GM21529 (cell line): ENCODE results near the gene SFXN2.
"Not testable (repeated sequence)": the region's sequence is repeated elsewhere in the genome, so short reads cannot be mapped to it uniquely, and the experiment has no call there.

Experiments
- ATAC-seq: cut with Tn5 transposase; IDR thresholded peaks from one replicate; pipeline ENCODE4 v1.9.1; 2021; ENCODE audit not compliant: unreplicated experiment

The SFXN2 gene, protein sequence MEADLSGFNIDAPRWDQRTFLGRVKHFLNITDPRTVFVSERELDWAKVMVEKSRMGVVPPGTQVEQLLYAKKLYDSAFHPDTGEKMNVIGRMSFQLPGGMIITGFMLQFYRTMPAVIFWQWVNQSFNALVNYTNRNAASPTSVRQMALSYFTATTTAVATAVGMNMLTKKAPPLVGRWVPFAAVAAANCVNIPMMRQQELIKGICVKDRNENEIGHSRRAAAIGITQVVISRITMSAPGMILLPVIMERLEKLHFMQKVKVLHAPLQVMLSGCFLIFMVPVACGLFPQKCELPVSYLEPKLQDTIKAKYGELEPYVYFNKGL

DNA sequence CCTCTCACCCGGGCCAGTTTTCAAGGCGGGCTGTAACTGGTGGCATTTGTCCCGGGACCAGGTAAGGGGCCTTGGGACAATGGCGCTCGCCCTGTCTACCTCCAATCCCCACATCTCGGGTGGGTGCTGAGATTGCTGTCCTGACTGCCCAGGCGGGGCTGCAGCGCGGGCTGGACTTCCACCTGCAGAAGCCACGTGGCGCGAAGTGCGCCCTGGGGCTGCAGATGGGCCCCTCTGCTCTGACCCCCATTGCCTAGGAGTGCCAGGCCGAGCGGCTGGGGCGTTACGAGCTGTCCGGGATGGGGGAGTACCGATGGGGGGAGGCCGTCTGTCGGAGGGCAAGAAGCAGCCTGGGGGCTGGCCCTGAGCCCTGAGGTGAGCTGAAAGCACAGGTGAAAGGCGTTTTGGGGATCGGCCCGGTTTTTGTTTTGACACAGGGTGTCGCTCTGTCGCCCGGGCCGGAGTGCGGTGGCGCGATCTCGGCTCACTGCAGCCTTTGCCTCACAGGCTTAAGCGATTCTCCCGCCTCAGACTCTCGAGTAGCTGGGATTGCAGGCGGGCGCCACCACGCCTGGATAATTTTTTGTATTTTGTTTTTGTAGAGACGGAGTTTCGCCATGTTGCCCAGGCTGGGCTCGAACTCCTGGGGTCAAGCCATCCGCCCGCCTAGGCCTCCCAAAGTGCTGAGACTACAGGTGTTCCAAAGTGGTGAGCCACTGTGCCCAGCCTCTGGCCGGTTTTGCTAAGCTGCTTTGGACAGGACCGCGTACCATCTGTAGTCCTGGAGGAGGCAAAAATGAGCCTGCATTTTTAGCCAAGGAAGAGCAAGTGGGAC lies at the start of gene SFXN2:
TSS of gene SFXN2 (plus strand) at position 16 of the 835 bp plus-strand sequence. CDS start 12,001 bp downstream, outside the sequence.
- ATAC-seq = peak; percentile 19

DNA sequence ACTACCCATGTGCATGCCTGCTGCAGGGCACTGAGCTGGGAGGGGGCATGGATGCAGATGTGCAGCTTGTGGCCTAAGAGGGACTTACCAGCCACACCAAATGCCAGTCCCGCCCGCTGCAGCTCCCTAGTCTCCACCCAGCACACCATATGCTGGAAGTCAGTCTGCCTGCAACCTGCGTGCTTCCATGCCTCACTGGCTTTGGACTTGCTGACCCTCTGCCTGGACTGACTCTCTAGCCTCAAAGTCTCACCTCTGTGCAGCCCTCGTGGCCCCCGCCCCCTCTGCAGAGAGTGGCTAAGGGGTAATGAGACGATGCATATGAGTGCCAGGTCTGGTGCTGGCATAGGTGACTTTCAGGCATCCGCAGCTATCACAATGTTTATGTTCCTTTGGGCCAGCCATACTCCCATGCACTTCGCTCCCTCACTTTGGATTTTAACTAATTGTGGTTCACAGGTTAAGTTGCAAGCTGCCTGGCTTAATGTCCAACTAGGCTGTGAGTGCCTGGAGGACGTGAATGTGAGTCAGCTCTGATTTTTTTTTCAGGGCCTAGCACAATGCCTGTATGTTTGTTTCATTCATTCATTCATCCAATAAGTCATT lies 48.4 kb upstream of the SFXN2 start:
- no peak for ATAC-seq

DNA sequence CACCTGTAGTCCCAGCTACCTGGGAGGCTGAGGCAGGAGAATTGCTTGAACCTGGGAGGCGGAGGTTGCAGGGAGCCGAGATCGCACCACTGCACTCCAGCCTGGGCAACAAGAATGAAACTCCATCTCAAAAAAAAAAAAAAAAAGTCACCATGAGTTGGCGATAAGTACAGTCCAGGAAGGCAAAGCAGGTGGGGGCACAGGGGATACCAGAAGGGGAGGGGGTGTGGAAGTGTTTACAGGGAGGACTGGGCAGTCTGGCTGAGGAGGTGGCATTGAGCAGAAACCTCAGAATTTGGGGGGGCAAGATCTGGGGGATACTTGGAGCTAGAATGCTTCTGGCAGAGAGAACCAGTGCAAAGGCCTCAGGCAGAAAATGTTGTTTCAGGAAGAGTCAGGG lies 47.0 kb upstream of the SFXN2 start:
- not testable (repeated sequence) for ATAC-seq

DNA sequence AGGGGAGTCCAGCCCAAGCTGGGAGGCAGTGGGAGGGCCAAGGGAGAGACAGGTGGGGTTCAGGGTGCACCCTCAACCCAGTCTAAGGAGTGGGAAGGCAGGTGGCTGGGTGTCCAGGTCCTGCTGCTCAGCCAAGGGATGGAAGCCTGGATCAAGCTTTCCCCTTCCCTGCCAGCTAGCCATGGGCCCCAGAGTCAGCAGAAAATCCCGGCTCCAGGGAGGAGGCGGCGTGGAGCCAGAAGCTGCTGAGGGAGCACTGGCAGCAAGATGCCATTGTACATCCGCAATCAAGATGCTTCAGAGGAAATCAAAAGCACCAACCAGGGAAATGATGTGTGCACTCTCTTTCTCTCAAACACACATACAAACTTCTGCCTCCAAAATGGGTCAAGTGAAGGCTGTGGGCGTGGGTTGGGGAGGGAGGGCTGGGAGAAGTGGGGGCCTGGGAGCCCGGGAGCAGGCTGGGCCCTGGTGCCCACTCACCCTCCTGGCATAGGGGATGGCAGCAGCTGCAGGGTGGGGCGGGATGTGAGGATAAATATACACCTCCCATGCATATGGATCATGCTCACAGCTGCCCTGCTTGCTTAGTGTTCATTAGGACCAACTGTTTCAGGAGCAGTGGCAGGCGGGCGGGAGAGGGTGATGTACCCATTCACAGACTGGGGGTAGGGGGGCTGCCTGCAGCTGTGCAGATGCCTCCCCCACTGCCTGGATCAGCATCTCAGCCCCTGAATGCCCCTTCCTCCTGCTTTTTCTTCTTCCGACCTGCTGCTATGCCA lies 45.9 kb upstream of the SFXN2 start:
- no peak for ATAC-seq

DNA sequence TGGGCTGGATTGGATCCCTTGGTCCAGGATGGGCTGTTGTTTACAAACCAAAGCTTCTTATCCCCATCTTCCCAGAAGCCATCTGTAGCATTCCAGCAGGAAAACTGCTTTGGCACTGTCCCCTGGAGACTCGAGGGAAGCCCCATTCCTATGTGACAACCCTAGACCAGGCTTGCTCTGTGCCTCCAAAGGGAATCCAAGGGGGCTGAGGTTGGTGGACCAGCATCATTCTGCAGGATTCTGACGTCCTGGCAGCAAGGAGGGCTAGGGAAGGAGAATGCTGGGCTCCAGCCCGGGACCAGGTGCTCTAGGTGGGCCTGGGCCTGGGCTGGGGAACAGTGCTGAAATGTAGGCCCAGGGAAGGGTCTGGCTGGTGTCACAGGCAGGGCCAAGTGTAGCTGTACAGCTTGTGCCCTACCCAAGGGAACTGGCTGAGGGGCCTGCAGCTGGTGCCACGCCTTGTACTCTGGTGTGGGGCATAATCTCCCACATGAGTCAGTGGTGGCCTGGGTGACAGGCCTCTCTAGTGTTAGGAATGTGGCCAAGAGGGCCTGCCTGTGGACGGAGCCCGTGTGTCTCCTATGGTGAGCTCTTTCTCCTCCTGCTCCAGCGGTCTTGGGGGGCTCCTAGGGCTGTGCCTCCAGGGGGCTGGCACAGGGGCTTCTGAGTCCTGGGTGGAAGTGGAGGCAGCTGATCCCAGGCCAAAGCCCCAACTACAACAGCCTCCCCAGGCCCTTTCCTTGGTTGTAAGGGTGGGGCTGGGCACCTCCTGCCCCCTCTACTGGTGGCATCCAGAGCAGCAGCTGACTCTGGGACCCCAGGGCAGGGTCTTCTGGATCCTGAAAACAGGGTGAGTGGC lies 45.0 kb upstream of the SFXN2 start:
- no peak for ATAC-seq

DNA sequence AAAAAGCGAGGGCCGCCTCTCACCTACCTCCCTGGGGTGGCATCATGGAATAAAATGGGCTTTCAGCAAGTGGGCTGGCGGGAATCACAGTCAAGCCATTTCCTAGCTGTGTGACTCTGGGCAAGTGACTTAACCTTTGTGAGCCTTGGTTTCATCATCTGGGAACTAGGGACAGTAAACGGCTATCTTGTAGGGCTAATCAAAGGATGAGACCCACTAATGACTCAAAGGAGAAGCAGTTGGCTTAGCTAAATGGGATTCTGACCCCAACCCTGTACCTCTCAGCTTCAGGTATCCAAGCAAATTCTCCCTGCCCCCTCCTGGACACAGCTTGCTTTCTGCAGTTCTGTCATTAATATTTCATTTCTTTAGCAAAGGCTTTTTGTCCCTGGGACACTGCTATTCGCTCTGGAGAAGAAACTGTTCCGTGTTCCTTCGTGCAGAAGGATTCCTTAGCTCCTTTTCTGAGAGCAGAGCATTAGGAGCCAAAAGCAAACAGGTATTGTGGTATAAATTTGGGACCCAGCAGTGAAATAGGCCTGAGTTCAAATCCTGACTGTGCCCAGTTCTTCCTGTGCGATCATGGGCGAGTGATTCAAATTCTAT lies 44.3 kb upstream of the SFXN2 start:
- ATAC-seq = no peak

DNA sequence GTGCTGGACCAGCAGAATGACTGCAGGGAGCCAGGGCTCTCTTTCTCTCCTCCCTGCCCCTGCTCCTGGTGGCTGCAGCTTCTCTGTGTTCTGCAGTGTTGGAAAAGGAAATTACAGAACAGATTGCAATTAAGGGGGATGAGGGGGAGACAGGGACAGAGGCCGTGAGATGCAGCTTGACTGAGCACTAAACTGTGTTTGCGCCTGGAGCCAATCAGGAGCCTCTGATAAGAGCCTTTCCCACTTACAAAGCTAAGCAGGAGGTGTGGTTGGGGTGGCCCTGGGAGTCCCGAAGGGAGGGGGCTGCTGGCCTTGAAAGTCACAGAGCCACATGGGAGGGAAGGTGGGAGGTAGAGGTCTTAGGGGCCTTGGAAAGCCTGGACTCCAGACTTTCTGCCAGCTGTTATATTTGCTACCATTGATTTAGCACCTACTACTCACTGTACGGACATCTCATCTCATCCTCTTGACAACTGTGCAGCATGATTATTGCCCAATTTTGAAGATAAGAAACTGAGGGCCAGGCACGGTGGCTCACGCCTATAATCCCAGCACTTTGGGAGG lies 43.5 kb upstream of the SFXN2 start:
- ATAC-seq = no peak

DNA sequence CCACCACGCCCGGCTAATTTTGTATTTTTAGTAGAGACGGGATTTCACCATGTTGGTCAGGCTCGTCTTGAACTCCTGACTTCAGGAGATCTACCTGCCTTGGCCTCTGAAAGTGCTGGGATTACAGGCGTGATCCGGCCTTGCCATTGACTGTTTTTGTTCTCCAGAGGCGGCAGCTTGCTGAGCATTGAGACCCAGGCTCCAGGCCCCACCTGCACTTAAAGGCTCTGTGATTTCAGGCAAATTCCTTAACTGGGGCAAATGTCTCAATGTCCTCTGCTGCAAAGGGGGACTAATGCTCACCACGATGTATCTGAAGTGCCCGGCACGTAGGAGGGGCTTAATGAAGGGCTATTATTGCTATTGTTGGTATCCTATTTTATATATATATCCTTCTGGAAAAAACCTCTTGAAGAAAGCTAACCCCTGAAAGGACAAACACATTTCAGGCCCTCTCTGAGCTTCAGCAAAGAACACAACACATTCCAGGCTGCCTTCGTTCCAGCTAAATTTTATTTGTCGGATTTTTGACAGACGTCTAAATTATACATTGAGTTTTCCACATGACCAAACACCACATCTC lies 41.1 kb upstream of the SFXN2 start:
- no peak for ATAC-seq

DNA sequence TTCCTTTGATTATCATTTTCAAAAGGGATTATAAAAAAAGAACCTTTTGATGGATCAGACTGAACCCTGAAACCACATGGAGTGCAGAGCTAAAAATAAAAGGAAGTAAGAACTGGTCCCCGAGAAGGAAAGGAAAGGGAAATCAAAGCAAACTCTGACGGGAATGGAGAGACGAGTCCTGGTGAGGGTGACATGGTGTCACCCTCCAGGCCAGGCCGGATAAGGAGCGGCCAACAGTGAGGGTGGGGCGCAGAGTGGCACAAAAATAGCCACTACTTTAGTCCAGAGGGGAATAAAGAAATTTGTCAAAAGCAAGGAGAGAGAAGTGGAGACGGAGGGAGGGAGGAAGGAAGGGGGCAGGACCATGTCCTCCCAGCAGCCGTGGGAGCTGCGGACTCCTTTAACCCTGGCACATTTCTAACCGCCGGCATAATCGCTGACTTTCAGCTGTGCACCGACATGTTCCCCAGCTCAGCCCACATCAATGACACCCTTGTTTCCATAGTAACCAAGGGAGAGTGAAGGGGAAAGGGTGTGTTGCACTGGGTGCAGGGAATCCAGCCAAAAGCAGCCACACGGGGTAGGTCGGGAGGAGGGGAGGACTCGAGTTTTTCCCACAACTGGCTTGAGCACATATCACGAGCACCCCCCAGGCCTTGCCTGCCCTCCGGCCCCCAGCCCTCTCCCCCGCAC lies 40.5 kb upstream of the SFXN2 start:
- ATAC-seq = no peak

DNA sequence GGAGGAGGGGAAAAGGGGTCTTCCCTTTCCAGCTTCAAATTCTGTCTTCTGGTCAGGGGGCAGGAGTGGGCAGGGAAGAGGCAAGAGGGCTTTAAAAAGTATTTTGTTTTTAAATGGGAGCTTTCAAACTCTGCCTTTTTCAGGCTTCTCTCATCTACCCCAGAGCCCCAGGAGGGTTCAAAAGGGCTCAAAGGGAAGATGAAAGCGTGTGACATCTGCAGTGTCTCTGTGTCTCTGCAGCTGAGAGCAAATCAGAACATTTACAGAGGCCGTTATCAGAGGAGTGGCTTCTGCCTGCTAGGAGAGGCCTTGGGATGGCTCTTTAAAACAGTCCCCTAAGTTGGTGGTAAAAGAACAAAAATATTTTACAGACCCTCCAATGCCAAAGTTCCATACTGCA lies 39.9 kb upstream of the SFXN2 start:
- ATAC-seq = no peak

DNA sequence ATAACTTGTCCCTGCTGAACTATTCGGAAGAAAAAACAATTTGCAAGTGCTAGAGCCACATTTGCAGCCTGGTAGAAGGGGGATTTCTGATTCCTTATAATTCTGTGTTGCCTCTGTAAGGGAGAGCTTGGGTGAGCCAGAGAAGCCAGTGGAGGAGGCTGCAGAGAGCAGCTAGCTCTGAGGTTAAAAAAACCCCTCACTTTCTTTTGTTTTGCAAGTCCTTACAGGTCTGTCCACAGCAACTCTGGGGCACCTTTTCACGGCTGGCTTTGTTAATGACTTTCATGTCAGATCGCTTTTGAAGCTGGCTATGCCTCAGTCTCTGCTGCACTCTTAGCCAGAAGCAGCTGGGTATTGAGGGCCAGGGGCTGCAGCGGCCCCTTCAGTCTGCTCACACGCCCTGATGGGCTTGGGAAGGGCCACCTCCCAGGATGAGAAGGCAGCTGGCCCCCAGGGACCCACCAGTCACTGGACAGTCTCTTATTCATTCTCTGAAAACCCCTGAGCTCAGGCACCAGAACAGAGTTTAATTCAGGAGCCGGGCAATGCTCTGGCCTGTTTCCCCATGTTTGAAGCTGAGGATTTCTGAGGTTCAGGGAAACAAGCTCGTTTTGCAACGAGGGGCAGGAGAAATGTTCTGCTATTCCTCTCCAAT lies 39.3 kb upstream of the SFXN2 start:
- ATAC-seq = no peak

DNA sequence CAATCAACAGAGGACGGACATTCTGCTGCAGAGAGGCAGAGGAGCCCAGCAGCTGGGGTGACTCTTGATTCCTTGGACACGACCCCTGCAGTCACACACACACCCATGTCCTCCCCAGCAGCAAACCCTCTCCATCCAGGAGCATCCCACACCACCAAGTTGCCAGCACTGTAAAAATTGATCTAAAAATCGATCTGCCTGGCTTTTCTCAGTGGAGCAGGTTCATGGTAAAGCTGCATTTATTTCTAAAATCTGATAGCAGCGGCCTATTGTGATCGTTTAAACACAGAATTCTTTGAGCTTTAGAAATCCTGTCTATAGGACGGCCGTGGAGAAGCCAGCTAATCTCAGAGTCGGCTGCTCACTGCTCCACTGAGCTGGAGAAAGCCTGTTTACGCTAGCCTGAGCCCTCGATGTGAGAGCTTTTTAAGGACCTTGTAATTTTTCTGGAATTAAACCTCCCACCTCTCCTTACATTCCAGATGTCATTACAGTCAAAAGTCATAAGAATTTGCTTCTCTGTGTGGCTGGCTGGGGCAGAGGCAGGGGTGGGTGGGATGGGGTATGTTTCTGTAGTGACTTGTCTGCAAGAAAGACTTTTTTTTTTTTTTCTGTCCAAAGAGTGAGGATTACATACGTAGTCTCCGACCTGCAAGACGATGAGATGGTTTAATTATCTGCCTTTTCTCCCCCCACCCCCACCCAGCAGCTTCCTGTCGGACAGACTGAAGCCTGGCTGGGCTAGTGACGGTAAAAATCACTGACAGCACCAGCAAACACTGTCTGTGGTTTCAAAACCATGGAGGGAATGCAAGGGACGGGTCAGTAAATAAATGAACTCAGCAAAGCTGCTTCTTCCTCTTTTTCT lies 38.5 kb upstream of the SFXN2 start:
- ATAC-seq = no peak

DNA sequence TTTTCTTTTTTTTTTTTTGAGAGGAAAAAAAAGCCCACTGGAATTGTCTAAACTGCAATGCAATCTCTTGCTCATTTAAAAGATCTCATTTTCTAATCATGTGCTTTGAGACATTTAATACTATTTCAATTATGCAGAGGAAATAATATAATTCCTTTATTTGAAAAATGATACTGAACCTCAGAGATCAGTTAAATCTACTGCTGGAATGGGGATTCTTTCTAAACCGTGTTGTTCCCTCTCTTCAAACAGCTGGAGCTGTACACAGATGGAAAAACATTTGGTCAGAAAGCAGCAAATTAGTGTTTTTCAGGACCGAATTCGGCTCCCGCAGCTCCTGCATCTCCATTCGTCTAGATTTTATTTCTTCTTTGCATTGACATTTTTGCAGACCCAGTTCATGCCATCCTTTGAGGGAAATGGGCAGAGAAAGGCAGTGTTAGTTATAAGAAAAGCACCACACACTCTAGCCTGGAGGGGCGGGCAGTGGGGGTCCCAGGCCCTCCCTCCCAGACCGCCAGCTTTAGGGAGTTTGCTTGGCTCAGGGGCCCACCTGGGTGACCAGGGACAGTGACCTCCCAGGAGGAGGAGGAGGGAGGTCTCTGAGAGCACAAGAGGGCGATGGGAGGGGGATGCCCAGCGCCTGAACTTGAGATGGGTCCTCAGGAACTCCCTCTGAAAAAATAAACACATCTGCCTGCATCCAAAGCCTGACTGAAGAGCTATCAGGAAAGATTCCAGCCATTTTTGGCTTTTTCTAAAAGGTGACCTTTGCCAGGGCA lies 37.7 kb upstream of the SFXN2 start:
- no peak for ATAC-seq

DNA sequence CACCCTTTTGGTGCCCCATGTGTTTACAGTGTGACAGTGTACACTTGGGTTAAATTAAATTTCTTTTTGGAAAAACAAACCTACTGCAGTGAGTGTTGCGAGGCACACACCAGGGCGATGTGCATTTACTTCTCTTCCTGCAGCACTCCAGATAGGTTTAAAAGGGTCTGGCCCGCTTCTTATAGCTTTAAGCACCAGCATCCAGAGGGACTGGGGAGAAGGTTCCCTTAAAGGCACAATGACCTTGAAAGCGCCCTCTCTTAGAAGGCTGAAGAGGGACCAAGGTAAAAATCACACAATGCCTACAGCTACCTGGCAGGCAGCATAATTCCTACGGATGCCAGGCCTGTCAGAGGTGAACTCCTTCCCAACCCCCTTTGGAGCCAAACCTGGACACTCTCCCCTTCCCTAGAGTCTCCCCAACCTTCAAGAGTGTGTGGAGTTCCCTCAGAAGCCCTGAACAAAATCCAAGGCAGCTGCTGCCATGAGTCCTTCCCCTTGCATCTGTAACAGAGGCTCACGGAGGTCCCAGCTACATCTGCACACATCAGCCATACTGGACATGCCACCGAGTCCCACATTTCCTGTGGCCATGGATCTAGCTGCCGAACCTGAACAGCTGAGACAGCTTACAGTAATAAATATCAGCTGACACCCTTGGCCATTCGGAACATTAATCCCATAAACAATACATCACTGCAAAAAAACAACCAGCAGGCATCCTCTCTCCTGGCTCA lies 36.9 kb upstream of the SFXN2 start:
- ATAC-seq = no peak

DNA sequence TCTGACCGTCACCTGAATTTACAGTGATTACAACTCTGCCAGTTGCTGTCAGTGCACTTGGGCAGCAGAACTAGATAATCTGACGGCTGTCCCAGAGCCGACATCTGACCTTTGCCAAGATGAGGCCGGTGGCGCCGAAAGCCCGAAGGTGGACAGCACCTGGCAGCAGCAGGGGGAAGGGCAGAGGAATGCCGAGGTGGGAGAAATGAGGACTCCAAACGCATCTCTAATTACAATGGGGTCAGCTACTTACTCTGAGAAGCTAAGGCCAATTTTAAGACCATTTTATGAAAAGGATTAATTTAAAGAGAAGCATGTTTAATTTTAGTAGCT lies 36.4 kb upstream of the SFXN2 start:
- ATAC-seq = no peak

DNA sequence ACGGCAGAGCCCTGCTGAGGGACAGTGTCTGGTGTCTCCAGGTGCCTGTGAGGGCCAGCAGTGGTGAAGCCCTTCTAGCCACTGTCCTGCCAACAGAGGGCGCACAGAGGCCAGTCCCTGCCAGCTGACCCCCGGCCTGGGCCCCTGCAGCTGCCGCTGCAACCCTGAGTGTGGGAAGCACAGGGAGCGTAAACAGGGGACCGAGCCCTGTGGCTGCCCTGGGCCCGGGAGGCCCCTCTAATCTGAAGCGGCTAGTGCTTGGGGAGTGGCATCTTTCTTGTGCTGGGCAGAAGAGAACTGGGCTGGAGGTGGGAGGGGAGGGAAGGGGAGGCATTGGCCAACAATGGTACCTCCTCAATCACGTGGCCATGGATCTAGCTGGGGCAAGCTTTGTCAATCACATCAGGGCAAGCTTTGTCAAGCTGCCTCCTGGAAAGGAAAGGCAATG lies 35.6 kb upstream of the SFXN2 start:
- ATAC-seq = peak; percentile 47
